H9 (cell line): Measurements from ENCODE around the gene NPB. TPM values are rescaled to one million over a fixed set of nuclear protein-coding genes. Genes with fewer than 3 reads are reported as not detected.
"Not testable (repeated sequence)": the region's sequence is repeated elsewhere in the genome, so short reads cannot be mapped to it uniquely, and the experiment has no call there.

Experiments
- DNase-seq: peaks from one replicate; pipeline ENCODE4 v3.0.0-alpha.2; 2017
- H2AFZ ChIP-seq: one replicate; pipeline ENCODE4 v1.6.1; 2013; ENCODE audit warnings: mild to moderate bottlenecking, low read length, control low read depth, moderate library complexity
- H2AK5ac ChIP-seq: 2 replicates; pipeline ENCODE4 v1.6.1; 2013; ENCODE audit warnings: low read length, control low read depth, mixed read lengths; ENCODE audit not compliant: insufficient read length
- H2BK120ac ChIP-seq: one replicate; pipeline ENCODE4 v1.6.1; 2013; ENCODE audit warnings: low read depth, mild to moderate bottlenecking, low read length, control low read depth, inconsistent platforms; ENCODE audit not compliant: poor library complexity, severe bottlenecking
- H2BK12ac ChIP-seq: 2 replicates; pipeline ENCODE4 v1.6.1; 2013; ENCODE audit warnings: low read length, control low read depth, mixed read lengths, low read depth; ENCODE audit not compliant: insufficient read length
- H2BK15ac ChIP-seq: 2 replicates; pipeline ENCODE4 v1.6.1; 2013; ENCODE audit warnings: low read depth, low read length, control low read depth
- H2BK20ac ChIP-seq: one replicate; pipeline ENCODE4 v1.6.1; 2013; ENCODE audit warnings: low read depth, mild to moderate bottlenecking, low read length, control low read depth, inconsistent platforms; ENCODE audit not compliant: poor library complexity, severe bottlenecking
- H2BK5ac ChIP-seq: 2 replicates; pipeline ENCODE4 v1.6.1; 2013; ENCODE audit warnings: low read length, control low read depth, mixed read lengths; ENCODE audit not compliant: insufficient read length
- H3K14ac ChIP-seq: 2 replicates; pipeline ENCODE4 v1.6.1; 2013; ENCODE audit warnings: low read length, control low read depth; ENCODE audit not compliant: insufficient read depth
- H3K18ac ChIP-seq: 2 replicates; pipeline ENCODE4 v1.6.1; 2013; ENCODE audit warnings: low read depth, mild to moderate bottlenecking, mixed read lengths, low read length, control low read depth; ENCODE audit not compliant: insufficient read length
- H3K23ac ChIP-seq: 2 replicates; pipeline ENCODE4 v1.6.1; 2013; ENCODE audit warnings: low read length, control low read depth, mixed read lengths, low read depth; ENCODE audit not compliant: insufficient read length
- H3K23me2 ChIP-seq: 2 replicates; pipeline ENCODE4 v1.6.1; 2013; ENCODE audit warnings: low read depth, mild to moderate bottlenecking, mixed read lengths, low read length, control low read depth; ENCODE audit not compliant: insufficient read length, poor library complexity, severe bottlenecking
- H3K27ac ChIP-seq: 2 replicates; pipeline ENCODE4 v1.5.1; 2013; ENCODE audit warnings: low read length, control low read depth, mixed read lengths, low read depth; ENCODE audit not compliant: insufficient read length
- H3K27me3 ChIP-seq: 2 replicates; pipeline ENCODE4 v1.6.1; 2013; ENCODE audit warnings: low read length, control low read depth, inconsistent platforms; ENCODE audit not compliant: insufficient read depth
- H3K4ac ChIP-seq: 2 replicates; pipeline ENCODE4 v1.6.1; 2013; ENCODE audit warnings: low read depth, mild to moderate bottlenecking, control low read depth, inconsistent platforms, low read length, moderate library complexity
- H3K4me1 ChIP-seq: 2 replicates; pipeline ENCODE4 v1.6.1; 2013; ENCODE audit warnings: low read length, control low read depth, inconsistent platforms; ENCODE audit not compliant: insufficient read depth
- H3K4me2 ChIP-seq: 2 replicates; pipeline ENCODE4 v1.6.1; 2013; ENCODE audit warnings: low read length, control low read depth, mixed read lengths; ENCODE audit not compliant: insufficient read length, insufficient read depth
- H3K56ac ChIP-seq: 2 replicates; pipeline ENCODE4 v1.6.1; 2013; ENCODE audit warnings: low read depth, mild to moderate bottlenecking, mixed read lengths, low read length, control low read depth; ENCODE audit not compliant: insufficient read length
- H3K79me1 ChIP-seq: 2 replicates; pipeline ENCODE4 v1.6.1; 2013; ENCODE audit warnings: low read depth, mild to moderate bottlenecking, moderate library complexity, low read length, control low read depth, inconsistent platforms; ENCODE audit not compliant: insufficient read depth, poor library complexity, severe bottlenecking
- H3K79me2 ChIP-seq: 2 replicates; pipeline ENCODE4 v1.6.1; 2013; ENCODE audit warnings: low read length, control low read depth, inconsistent platforms; ENCODE audit not compliant: insufficient read depth
- H3K9ac ChIP-seq: 2 replicates; pipeline ENCODE4 v1.6.1; 2013; ENCODE audit warnings: low read length, control low read depth, mixed read lengths; ENCODE audit not compliant: insufficient read length; ENCODE audit errors: extremely low read depth
- H3K9me3 ChIP-seq: one replicate; pipeline ENCODE4 v1.6.1; 2013; ENCODE audit warnings: low read depth, low read length, inconsistent platforms; ENCODE audit not compliant: control insufficient read depth
- H3T11ph ChIP-seq: one replicate; pipeline ENCODE4 v1.6.1; 2013; ENCODE audit warnings: mild to moderate bottlenecking, low read length, control low read depth, inconsistent platforms
- H4K20me1 ChIP-seq: one replicate; pipeline ENCODE4 v1.6.1; 2013; ENCODE audit not compliant: control insufficient read depth, insufficient read length, insufficient read depth
- H4K5ac ChIP-seq: 2 replicates; pipeline ENCODE4 v1.6.1; 2013; ENCODE audit warnings: low read depth, mild to moderate bottlenecking, mixed read lengths, low read length, control low read depth; ENCODE audit not compliant: insufficient read length
- H4K8ac ChIP-seq: replicated peaks from 2 replicates; pipeline ENCODE4 v1.6.1; 2013; ENCODE audit warnings: low read length, control low read depth, mixed read lengths, low read depth; ENCODE audit not compliant: insufficient read length
- H4K91ac ChIP-seq: 2 replicates; pipeline ENCODE4 v1.6.1; 2013; ENCODE audit warnings: low read depth, mild to moderate bottlenecking, moderate library complexity, mixed read lengths, low read length, control low read depth; ENCODE audit not compliant: insufficient read length
- H3K27ac Mint-ChIP-seq, 3 experiments: 2 replicates in 2 of 3; 3 replicates in 1 of 3; pipeline ENCODE4 v1.8.0; 2020 to 2021; ENCODE audit warnings: mixed read lengths in 3 of 3, mild to moderate bottlenecking in 1 of 3, moderate library complexity in 1 of 3
- H3K27me3 Mint-ChIP-seq: 2 replicates; pipeline ENCODE4 v1.8.0; 2021; ENCODE audit warnings: low read depth, mild to moderate bottlenecking, moderate library complexity, mixed read lengths
- H3K36me3 Mint-ChIP-seq, 3 experiments: 2 replicates in 2 of 3; 3 replicates in 1 of 3; pipeline ENCODE4 v1.8.0; 2020 to 2021; ENCODE audit warnings: low read depth in 3 of 3, mixed read lengths in 3 of 3; ENCODE audit not compliant: insufficient read depth in 1 of 3
- H3K4me1 Mint-ChIP-seq, 2 experiments: 2 replicates each; pipeline ENCODE4 v1.8.0; 2020; ENCODE audit warnings: mixed read lengths in 2 of 2
- H3K4me3 Mint-ChIP-seq, 2 experiments: 2 replicates in 1 of 2; 3 replicates in 1 of 2; pipeline ENCODE4 v1.8.0; 2020 to 2021; ENCODE audit warnings: mild to moderate bottlenecking in 2 of 2, mixed read lengths in 2 of 2, moderate library complexity in 1 of 2
- H3K9me3 Mint-ChIP-seq, 2 experiments: 2 replicates in 1 of 2; 3 replicates in 1 of 2; pipeline ENCODE4 v1.8.0; 2020; ENCODE audit warnings: mild to moderate bottlenecking in 2 of 2, mixed read lengths in 2 of 2, moderate library complexity in 1 of 2
- CTCF ChIP-seq: fragments of 200-600 bp; sonication (generic); conservative IDR thresholded peaks from 3 replicates; pipeline ENCODE4 v1.8.0; 2021; ENCODE audit warnings: antibody characterized with exemption, mild to moderate bottlenecking
- WGBS: extraction: QIAGEN DNeasy Blood & Tissue Kit; methylation state at CpG from one replicate; pipeline ENCODE4 v1.1.7; 2013; ENCODE audit warnings: missing lambda C conversion rate, low lambda C conversion rate, mixed read lengths; ENCODE audit not compliant: insufficient read length; ENCODE audit errors: extremely low coverage; 5-methylcytosine and 5-hydroxymethylcytosine counted together
- total RNA-seq: library from RNA; stranded (reverse); gene quantifications from 2 replicates; pipeline ENCODE4 v1.2.1, GENCODE V29; 2021

NPB gene
- total RNA-seq, 1 experiment from 2014 or later = 2.1 TPM

DNA sequence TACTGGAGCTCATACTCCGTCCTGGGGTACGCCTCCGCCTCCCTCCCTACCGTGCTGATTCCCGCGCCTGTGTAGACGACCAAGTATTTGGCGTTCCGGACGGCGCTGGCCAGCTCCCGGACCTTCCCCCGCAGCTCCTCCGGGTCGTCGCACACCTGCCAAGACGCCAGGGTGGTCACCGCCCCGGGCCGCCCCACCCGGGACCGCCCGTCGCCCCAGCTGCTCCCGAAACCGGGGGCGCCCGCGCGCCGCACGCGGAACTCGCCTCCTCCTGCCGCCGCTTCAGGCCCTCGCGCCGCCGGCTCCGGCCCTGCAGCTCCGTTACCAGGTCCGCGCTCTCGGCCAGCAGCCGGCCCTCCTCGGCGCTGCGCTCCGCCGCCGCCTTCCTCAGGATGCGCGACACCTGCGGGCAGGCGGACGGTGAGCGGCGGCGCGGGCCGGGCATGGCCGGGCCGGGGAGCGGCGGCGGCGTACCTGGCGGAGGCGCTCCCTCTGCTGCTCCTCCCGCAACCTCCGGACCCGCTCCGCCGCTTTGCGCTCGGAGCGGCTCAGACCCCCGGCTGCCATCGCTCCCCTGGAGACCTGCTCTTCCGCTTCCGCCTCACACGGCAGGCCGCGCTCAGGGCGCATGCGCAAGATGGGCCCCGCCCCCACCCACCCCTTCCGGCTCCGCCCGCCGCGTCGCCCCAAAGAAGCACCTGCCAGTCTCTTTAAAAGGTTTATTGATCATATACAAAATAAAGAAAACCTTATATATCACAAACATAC, 15.7 kb downstream of the NPB start, which contains the start of gene SIRT7:
SIRT7 (minus strand) TSS at position 612 of the 768 bp plus-strand sequence; CDS start at position 567, 45 bp downstream.
- Histone ChIP-seq H3K4me2 (peak within 1 kb of the TSS; percentile 74), H3K27ac (no peak within 1 kb of the TSS), H3K14ac (no peak within 1 kb of the TSS; the same call in 1 of the 2 replicates), H4K91ac (no peak within 1 kb of the TSS), H4K8ac (no peak within 1 kb of the TSS), H2BK15ac (no peak within 1 kb of the TSS), H2AFZ (no peak within 1 kb of the TSS), H4K5ac (no peak within 1 kb of the TSS), H3T11ph (no peak within 1 kb of the TSS), H3K9ac (peak within 1 kb of the TSS; percentile 6), H3K79me1 (peaks cover 2% of the 10 kb centered on the region), H2BK12ac (no peak within 1 kb of the TSS), H3K18ac (no peak within 1 kb of the TSS), H3K4me1 (no peaks in the 10 kb centered on the region), H3K9me3 (no peaks in the 10 kb centered on the region), H2AK5ac (no peak within 1 kb of the TSS), H3K56ac (no peak within 1 kb of the TSS), H3K23ac (no peak within 1 kb of the TSS), H2BK20ac (no peak within 1 kb of the TSS), H2BK5ac (no peak within 1 kb of the TSS), H2BK120ac (no peak within 1 kb of the TSS), H3K4ac (no peak within 1 kb of the TSS), H4K20me1 (no peaks in the 10 kb centered on the region), H3K79me2 (peaks cover 7% of the 10 kb centered on the region; the same call in 1 of the 2 replicates), H3K23me2 (peaks cover 5% of the 10 kb centered on the region), H3K27me3 (no peaks in the 10 kb centered on the region)
- no peaks in the 10 kb centered on the region; a peak in 1 of 5 replicates for H3K9me3 Mint-ChIP-seq
- H3K27ac Mint-ChIP-seq = peak within 1 kb of the TSS; percentile 75 to 91 (median 88); a peak in 5 of 7 replicates
- TF ChIP-seq CTCF = no peak; the same call in 2 of the 3 replicates
- no peaks in the 10 kb centered on the region for H3K27me3 Mint-ChIP-seq
- H3K4me1 Mint-ChIP-seq = peaks cover 17 to 18% of the 10 kb centered on the region in 2 experiments
- WGBS = no CpG with 5 or more reads among the region's 94 CpGs
- DNase-seq = peak; percentile 93
- H3K4me3 Mint-ChIP-seq = peak within 1 kb of the TSS; percentile 80 to 89
- H3K36me3 Mint-ChIP-seq = peaks cover 24 to 62% (median 55%) of the 10 kb centered on the region in 3 experiments; a peak in 6 of 7 replicates

GRCh38 chr17:81918333-81918669, 16.3 kb downstream of the NPB start:
- not testable (repeated sequence) for H3K79me1 ChIP-seq, H3K9me3 ChIP-seq, H3K23me2 ChIP-seq, H2BK20ac ChIP-seq, H3K56ac ChIP-seq, H3K4ac ChIP-seq, H3K27ac ChIP-seq, H3K4me2 ChIP-seq, H3K9me3 Mint-ChIP-seq, H3K4me1 ChIP-seq, H3K27me3 Mint-ChIP-seq, H2BK120ac ChIP-seq, H3K18ac ChIP-seq, H4K8ac ChIP-seq, H3K27me3 ChIP-seq, H2BK5ac ChIP-seq, H3K79me2 ChIP-seq, H2AK5ac ChIP-seq, H3K23ac ChIP-seq, H2BK12ac ChIP-seq, H4K20me1 ChIP-seq, H3T11ph ChIP-seq, H2AFZ ChIP-seq, H4K91ac ChIP-seq, DNase-seq, H2BK15ac ChIP-seq, H3K14ac ChIP-seq, H4K5ac ChIP-seq, H3K9ac ChIP-seq
- H3K4me3 Mint-ChIP-seq = peak overlapping the region; percentile 80 to 89
- WGBS = no CpG with 5 or more reads among the region's 9 CpGs
- H3K27ac Mint-ChIP-seq = peak overlapping the region; percentile 40 to 91 (median 88); a peak in 5 of 7 replicates
- peaks cover 20 to 59% (median 52%) of the 10 kb centered on the region in 3 experiments; a peak in 6 of 7 replicates for H3K36me3 Mint-ChIP-seq
- H3K4me1 Mint-ChIP-seq = peaks cover 21 to 23% of the 10 kb centered on the region in 2 experiments
